ENCODE measurements around the gene DHPS. TPM values are rescaled to one million over a fixed set of nuclear protein-coding genes. Genes with fewer than 3 reads are reported as not detected.

The DHPS gene
- total and polyA plus RNA-seq, 2 of the 13 experiments (the other 11 are each of a cell fraction or from before 2014, with no cell fraction given), result 43.3 to 84.3 TPM

GRCh38 chr19:12681074-12681987, at the start of gene DHPS (continued):
- TF ChIP-seq ZNF574 (CRISPR knock-in tag; IDR thresholded peaks at IDR 0.05), result peak; percentile 82
- TF ChIP-seq, protein P1, sequence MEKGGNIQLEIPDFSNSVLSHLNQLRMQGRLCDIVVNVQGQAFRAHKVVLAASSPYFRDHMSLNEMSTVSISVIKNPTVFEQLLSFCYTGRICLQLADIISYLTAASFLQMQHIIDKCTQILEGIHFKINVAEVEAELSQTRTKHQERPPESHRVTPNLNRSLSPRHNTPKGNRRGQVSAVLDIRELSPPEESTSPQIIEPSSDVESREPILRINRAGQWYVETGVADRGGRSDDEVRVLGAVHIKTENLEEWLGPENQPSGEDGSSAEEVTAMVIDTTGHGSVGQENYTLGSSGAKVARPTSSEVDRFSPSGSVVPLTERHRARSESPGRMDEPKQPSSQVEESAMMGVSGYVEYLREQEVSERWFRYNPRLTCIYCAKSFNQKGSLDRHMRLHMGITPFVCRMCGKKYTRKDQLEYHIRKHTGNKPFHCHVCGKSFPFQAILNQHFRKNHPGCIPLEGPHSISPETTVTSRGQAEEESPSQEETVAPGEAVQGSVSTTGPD (CRISPR knock-in tag; IDR thresholded peaks at IDR 0.05), result 0 out of 2 replicates have a peak, but pooled peaks have one; percentile 19
- TF ChIP-seq, protein P2, sequence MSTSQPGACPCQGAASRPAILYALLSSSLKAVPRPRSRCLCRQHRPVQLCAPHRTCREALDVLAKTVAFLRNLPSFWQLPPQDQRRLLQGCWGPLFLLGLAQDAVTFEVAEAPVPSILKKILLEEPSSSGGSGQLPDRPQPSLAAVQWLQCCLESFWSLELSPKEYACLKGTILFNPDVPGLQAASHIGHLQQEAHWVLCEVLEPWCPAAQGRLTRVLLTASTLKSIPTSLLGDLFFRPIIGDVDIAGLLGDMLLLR (CRISPR knock-in tag; IDR thresholded peaks at IDR 0.05), result no peak; the same call in 1 of the 2 replicates
- TF ChIP-seq CCDC6 (CRISPR knock-in tag; IDR thresholded peaks at IDR 0.05), result no peak
- no peak for TF ChIP-seq RARG (CRISPR knock-in tag; IDR thresholded peaks at IDR 0.05; ENCODE audit: low read depth)
- peak; percentile 50; the same call in 1 of the 2 replicates for TF ChIP-seq HDAC2 (CRISPR knock-in tag; IDR thresholded peaks at IDR 0.05)
- TF ChIP-seq ZNF143 (CRISPR knock-in tag; IDR thresholded peaks at IDR 0.05), result peak; percentile 60
- TF ChIP-seq, protein P3, sequence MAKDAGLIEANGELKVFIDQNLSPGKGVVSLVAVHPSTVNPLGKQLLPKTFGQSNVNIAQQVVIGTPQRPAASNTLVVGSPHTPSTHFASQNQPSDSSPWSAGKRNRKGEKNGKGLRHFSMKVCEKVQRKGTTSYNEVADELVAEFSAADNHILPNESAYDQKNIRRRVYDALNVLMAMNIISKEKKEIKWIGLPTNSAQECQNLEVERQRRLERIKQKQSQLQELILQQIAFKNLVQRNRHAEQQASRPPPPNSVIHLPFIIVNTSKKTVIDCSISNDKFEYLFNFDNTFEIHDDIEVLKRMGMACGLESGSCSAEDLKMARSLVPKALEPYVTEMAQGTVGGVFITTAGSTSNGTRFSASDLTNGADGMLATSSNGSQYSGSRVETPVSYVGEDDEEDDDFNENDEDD (CRISPR knock-in tag; IDR thresholded peaks at IDR 0.05; ENCODE audit: borderline replicate concordance), result peak; percentile 67; the same call in 1 of the 2 replicates
- TF ChIP-seq GABPA (IDR thresholded peaks at IDR 0.05; ENCODE audit: low read depth, low read length), result peak; percentile 79
- peak; percentile 95 for TF ChIP-seq GABPA (CRISPR knock-in tag; IDR thresholded peaks at IDR 0.05; ENCODE audit: low read depth)
- peak; percentile 36 for TF ChIP-seq ZNF331 (CRISPR knock-in tag; IDR thresholded peaks at IDR 0.05)
- 0 out of 2 replicates have a peak, but pooled peaks have one; percentile 37 for TF ChIP-seq NFAT5 (CRISPR knock-in tag; IDR thresholded peaks at IDR 0.05)
- peak; percentile 52; the same call in 1 of the 2 replicates for TF ChIP-seq SP4 (CRISPR knock-in tag; IDR thresholded peaks at IDR 0.05)
- peak; percentile 79; the same call in 1 of the 2 replicates for TF ChIP-seq ZNF607 (CRISPR knock-in tag; IDR thresholded peaks at IDR 0.05; ENCODE audit: borderline replicate concordance)
- TF ChIP-seq, protein P4, sequence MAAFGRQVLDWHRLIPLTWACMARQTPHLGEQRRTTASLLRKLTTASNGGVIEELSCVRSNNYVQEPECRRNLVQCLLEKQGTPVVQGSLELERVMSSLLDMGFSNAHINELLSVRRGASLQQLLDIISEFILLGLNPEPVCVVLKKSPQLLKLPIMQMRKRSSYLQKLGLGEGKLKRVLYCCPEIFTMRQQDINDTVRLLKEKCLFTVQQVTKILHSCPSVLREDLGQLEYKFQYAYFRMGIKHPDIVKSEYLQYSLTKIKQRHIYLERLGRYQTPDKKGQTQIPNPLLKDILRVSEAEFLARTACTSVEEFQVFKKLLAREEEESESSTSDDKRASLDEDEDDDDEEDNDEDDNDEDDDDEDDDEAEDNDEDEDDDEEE (CRISPR knock-in tag; IDR thresholded peaks at IDR 0.05), result 0 out of 2 replicates have a peak, but pooled peaks have one; percentile 23
